Measurements from ENCODE around the gene AP2B1. TPM values are rescaled to one million over a fixed set of nuclear protein-coding genes. Genes with fewer than 3 reads are reported as not detected.

The AP2B1 gene
- total and polyA plus RNA-seq, 10 donors, result 16.7 to 144 (median 90.7) TPM

- Histone ChIP-seq H3K27ac (no peak overlapping the region), H3K36me3 (peaks cover 8 to 67% (median 42%) of the 10 kb centered on the region in 6 donors), H3K4me3 (no peak overlapping the region), H3K27me3 (replicated peaks in 1 of 7) (peaks cover 0 to 18% (median 0%) of the 10 kb centered on the region in 7 donors), H3K9me3 (no peaks in the 10 kb centered on the region), H3K4me1 (peaks cover 5 to 26% (median 10%) of the 10 kb centered on the region in 6 donors)
- no peak for DNase-seq
- intact Hi-C loops (cut with DNase I; ENCODE audit: low total_unique reads), result no loop called here
- no peak for TF ChIP-seq POLR2AphosphoS5 (IDR thresholded peaks at IDR 0.05)
- TF ChIP-seq POLR2A (IDR thresholded peaks at IDR 0.05), result no peak
- no peak for TF ChIP-seq CTCF (IDR thresholded peaks at IDR 0.05 in 8 of 11, conservative IDR thresholded peaks at IDR 0.05 in 3 of 11)
- WGBS, 5 donors, result 85 to 92% (median 89%) methylated on average over 5 of the region's 5 CpGs
Observed at GRCh38 chr17:35727635-35728034, 140.5 kb downstream of the AP2B1 start.

- TF ChIP-seq CTCF (IDR thresholded peaks at IDR 0.05 in 8 of 11, conservative IDR thresholded peaks at IDR 0.05 in 3 of 11) (no peak), POLR2AphosphoS5 (IDR thresholded peaks at IDR 0.05) (no peak), POLR2A (IDR thresholded peaks at IDR 0.05) (no peak)
- H3K27ac ChIP-seq, result no peak overlapping the region
- peaks cover 7 to 58% (median 36%) of the 10 kb centered on the region in 6 donors for H3K36me3 ChIP-seq
- peaks cover 5 to 26% (median 10%) of the 10 kb centered on the region in 6 donors for H3K4me1 ChIP-seq
- peaks cover 0 to 18% (median 0%) of the 10 kb centered on the region in 7 donors for H3K27me3 ChIP-seq (replicated peaks in 1 of 7)
- 82 to 100% (median 94%) methylated on average over 3 of the region's 3 CpGs for WGBS, 5 donors
- intact Hi-C loops (cut with DNase I; ENCODE audit: low total_unique reads), result no loop called here
- H3K4me3 ChIP-seq, result no peak overlapping the region
- no peaks in the 10 kb centered on the region for H3K9me3 ChIP-seq
- no peak for DNase-seq
Observed at GRCh38 chr17:35728551-35728950, 141.4 kb downstream of the AP2B1 start.

- DNase-seq, result no peak
- Histone ChIP-seq H3K27me3 (replicated peaks in 1 of 7) (peaks cover 0 to 18% (median 0%) of the 10 kb centered on the region in 7 donors), H3K36me3 (peaks cover 4 to 49% (median 28%) of the 10 kb centered on the region in 6 donors), H3K27ac (no peak overlapping the region), H3K4me3 (no peak overlapping the region), H3K9me3 (no peaks in the 10 kb centered on the region), H3K4me1 (peaks cover 5 to 26% (median 10%) of the 10 kb centered on the region in 6 donors)
- 87 to 95% (median 94%) methylated on average over 4 of the region's 4 CpGs for WGBS, 5 donors
- intact Hi-C loops (cut with DNase I; ENCODE audit: low total_unique reads), result no loop called here
- TF ChIP-seq CTCF (IDR thresholded peaks at IDR 0.05 in 8 of 11, conservative IDR thresholded peaks at IDR 0.05 in 3 of 11) (no peak), POLR2A (IDR thresholded peaks at IDR 0.05) (no peak), POLR2AphosphoS5 (IDR thresholded peaks at IDR 0.05) (no peak)
Observed at GRCh38 chr17:35729405-35729833, 142.3 kb downstream of the AP2B1 start.

DNA sequence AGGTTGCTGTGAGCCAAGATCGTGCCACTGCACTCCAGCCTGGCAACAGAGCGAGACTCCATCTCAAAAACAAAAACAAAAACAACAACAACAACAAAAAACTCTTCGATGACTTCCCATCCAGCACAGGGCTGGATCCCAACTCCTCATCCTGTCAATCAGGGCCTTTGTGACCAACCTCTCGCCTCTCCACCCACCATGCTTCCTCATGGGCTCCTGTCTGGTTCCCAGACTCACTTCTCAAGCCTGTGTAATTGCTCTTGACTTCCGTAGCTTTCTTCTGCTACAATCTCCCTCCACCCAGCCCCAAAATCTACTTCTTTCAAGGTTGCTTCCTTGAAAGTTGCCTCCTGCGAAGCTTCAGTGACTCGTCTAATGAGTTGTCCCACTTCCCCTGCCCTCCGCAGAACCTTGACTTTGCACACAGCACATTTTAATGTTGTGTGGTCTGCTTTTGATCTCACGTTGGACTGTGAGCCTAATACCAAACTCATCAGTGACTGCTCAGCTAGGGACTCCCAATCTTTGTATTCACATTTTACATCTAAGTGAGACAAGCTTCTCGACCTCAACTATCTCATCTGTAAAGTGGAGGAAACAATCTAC lies 143.4 kb downstream of the AP2B1 start:
- H3K9me3 ChIP-seq, result no peaks in the 10 kb centered on the region
- peaks cover 5 to 26% (median 10%) of the 10 kb centered on the region in 6 donors for H3K4me1 ChIP-seq
- intact Hi-C loops (cut with DNase I; ENCODE audit: low total_unique reads), result no loop called here
- 74 to 81% (median 77%) methylated on average over 10 of the region's 10 CpGs for WGBS, 5 donors
- DNase-seq, result no peak
- TF ChIP-seq CTCF (IDR thresholded peaks at IDR 0.05 in 8 of 11, conservative IDR thresholded peaks at IDR 0.05 in 3 of 11) (no peak), POLR2AphosphoS5 (IDR thresholded peaks at IDR 0.05) (no peak), POLR2A (IDR thresholded peaks at IDR 0.05) (no peak)
- H3K27ac ChIP-seq, result no peak overlapping the region
- H3K27me3 ChIP-seq (replicated peaks in 1 of 7), result peaks cover 0 to 18% (median 0%) of the 10 kb centered on the region in 7 donors
- H3K36me3 ChIP-seq, result peaks cover 0 to 38% (median 17%) of the 10 kb centered on the region in 6 donors
- peak overlapping the region in 1 of 8 donors; percentile 68 for H3K4me3 ChIP-seq

Measured in spleen (tissue), 11 donors.